ENCODE measurements around the gene TCF7L1.
"Not testable (repeated sequence)": the region's sequence is repeated elsewhere in the genome, so short reads cannot be mapped to it uniquely, and the experiment has no call there.

The TCF7L1 gene

DNA sequence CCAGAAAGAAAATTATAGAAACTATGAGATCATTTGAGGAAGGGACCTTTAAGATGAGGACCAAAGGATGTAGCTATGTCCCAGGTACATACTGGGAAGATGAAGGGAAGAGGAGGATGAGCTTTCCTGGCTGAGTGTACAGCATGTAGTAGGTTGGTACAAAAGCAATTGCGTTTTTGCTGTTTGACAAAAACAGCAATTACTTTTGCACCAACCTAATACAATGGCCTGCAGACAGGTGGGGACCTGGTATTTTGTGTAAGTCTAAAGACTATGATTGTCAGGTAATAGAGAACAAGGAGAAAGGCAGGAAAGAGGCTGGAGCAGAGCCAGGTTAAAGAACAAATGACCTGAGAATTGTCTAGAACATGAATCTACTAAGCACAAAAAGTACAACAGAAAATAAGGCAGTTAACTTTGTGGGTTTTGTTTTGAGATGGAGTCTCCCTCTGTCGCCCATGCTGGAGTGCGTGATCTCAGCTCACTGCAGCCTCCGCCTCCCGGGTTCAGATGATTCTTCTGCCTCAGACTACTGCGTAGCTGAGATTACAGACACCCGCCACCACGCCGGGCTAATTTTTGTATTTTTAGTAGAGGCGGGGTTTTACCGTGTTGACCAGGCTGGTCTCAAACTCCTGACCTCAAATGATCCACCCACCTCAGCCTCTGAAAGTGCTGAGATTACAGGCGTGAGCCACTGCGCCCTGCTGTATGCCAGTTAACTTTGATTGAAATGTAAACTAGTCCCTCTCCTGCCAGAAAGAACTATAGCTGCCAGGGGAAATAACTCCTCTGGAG lies 197.8 kb downstream of the TCF7L1 start:
- H3K4me1 ChIP-seq (ENCODE audit: insufficient read depth, low read length, severe bottlenecking) = peaks cover 12% of the 10 kb centered on the region
- no peaks in the 10 kb centered on the region for H3K9me2 ChIP-seq (ENCODE audit: low read depth, low read length)
- H3K9ac ChIP-seq (ENCODE audit: low read length) = no peak overlapping the region
- peaks cover 15% of the 10 kb centered on the region for H3K79me2 ChIP-seq (ENCODE audit: insufficient read depth, low read length)
- no peaks in the 10 kb centered on the region for H3F3A ChIP-seq (ENCODE audit: insufficient read depth, low read length)
- peaks cover 10% of the 10 kb centered on the region for H3K36me3 ChIP-seq (ENCODE audit: insufficient read depth, low read length)
- H2AFZ ChIP-seq (ENCODE audit: low read length) = no peak overlapping the region
- TF ChIP-seq, protein P1, sequence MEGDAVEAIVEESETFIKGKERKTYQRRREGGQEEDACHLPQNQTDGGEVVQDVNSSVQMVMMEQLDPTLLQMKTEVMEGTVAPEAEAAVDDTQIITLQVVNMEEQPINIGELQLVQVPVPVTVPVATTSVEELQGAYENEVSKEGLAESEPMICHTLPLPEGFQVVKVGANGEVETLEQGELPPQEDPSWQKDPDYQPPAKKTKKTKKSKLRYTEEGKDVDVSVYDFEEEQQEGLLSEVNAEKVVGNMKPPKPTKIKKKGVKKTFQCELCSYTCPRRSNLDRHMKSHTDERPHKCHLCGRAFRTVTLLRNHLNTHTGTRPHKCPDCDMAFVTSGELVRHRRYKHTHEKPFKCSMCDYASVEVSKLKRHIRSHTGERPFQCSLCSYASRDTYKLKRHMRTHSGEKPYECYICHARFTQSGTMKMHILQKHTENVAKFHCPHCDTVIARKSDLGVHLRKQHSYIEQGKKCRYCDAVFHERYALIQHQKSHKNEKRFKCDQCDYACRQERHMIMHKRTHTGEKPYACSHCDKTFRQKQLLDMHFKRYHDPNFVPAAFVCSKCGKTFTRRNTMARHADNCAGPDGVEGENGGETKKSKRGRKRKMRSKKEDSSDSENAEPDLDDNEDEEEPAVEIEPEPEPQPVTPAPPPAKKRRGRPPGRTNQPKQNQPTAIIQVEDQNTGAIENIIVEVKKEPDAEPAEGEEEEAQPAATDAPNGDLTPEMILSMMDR (IDR thresholded peaks at IDR 0.05; ENCODE audit: low read length) = no peak
- no peak for TF ChIP-seq EZH2 (IDR thresholded peaks at IDR 0.05; ENCODE audit: borderline replicate concordance, low read length)
- no peaks in the 10 kb centered on the region for H4K20me1 ChIP-seq (ENCODE audit: insufficient read depth, low read length)
- H3K27me3 ChIP-seq (ENCODE audit: insufficient read depth, low read length) = no peaks in the 10 kb centered on the region
- no peak overlapping the region; the same call in 1 of the 2 replicates for H3K4me2 ChIP-seq (ENCODE audit: low read length)
- H3K4me3 ChIP-seq (ENCODE audit: low read depth, low read length, poor library complexity, severe bottlenecking) = no peak overlapping the region
- H3K9me3 ChIP-seq (ENCODE audit: low read length) = no peaks in the 10 kb centered on the region
- H3K27ac ChIP-seq (ENCODE audit: low read depth, low read length, poor library complexity, severe bottlenecking) = no peak overlapping the region

DNA sequence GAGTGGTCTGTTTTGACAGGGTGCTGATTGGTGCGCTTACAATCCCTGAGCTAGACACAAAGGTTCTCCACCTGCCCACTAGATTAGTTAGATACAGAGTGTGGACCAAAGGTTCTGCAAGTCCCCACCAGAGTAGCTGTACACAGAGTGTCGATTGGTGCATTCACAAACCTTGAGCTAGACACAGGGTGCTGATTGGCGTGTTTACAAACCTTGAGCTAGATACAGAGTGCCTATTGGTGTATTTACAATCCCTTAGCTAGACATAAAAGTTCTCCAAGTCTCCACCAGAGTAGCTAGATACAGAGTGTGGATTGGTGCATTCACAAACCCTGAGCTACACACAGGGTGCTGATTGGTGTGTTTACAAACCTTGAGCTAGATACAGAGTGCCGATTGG lies 200.7 kb downstream of the TCF7L1 start:
- not testable (repeated sequence) for H3K4me1 ChIP-seq (ENCODE audit: insufficient read depth, low read length, severe bottlenecking); H3F3A ChIP-seq (ENCODE audit: insufficient read depth, low read length); H3K79me2 ChIP-seq (ENCODE audit: insufficient read depth, low read length); H3K27ac ChIP-seq (ENCODE audit: low read depth, low read length, poor library complexity, severe bottlenecking); H3K9me2 ChIP-seq (ENCODE audit: low read depth, low read length); H3K36me3 ChIP-seq (ENCODE audit: insufficient read depth, low read length); H3K9ac ChIP-seq (ENCODE audit: low read length); H3K4me3 ChIP-seq (ENCODE audit: low read depth, low read length, poor library complexity, severe bottlenecking); H3K27me3 ChIP-seq (ENCODE audit: insufficient read depth, low read length); H2AFZ ChIP-seq (ENCODE audit: low read length); H3K4me2 ChIP-seq (ENCODE audit: low read length); H3K9me3 ChIP-seq (ENCODE audit: low read length); H4K20me1 ChIP-seq (ENCODE audit: insufficient read depth, low read length)

DNA sequence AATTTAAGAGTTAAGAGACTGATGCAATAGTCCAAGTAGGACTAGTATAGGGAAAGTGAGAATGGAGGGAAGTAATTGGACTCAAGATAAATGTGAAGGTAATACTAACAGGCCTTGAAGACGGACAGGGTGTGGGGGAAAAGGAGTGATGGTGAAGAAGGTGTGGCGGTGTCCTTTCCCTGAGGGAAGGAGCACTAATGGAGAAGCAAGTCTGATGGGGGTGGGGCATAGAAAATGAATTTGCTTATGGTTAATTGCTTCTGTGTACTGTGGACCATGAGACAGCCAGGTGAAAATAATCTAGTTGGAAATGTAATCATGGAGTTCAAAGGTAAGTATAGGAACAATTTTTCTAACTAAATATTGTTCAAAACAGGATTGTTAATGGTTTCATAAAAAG lies 201.7 kb downstream of the TCF7L1 start:
- H4K20me1 ChIP-seq (ENCODE audit: insufficient read depth, low read length) = no peaks in the 10 kb centered on the region
- no peaks in the 10 kb centered on the region for H3K9me3 ChIP-seq (ENCODE audit: low read length)
- H3K4me1 ChIP-seq (ENCODE audit: insufficient read depth, low read length, severe bottlenecking) = no peaks in the 10 kb centered on the region
- no peak overlapping the region for H3K27ac ChIP-seq (ENCODE audit: low read depth, low read length, poor library complexity, severe bottlenecking)
- TF ChIP-seq, protein P1 (IDR thresholded peaks at IDR 0.05; ENCODE audit: low read length) = no peak
- no peak for TF ChIP-seq EZH2 (IDR thresholded peaks at IDR 0.05; ENCODE audit: borderline replicate concordance, low read length)
- H3K9ac ChIP-seq (ENCODE audit: low read length) = no peak overlapping the region
- no peaks in the 10 kb centered on the region for H3K9me2 ChIP-seq (ENCODE audit: low read depth, low read length)
- H3K4me3 ChIP-seq (ENCODE audit: low read depth, low read length, poor library complexity, severe bottlenecking) = no peak overlapping the region
- H3F3A ChIP-seq (ENCODE audit: insufficient read depth, low read length) = no peaks in the 10 kb centered on the region
- H2AFZ ChIP-seq (ENCODE audit: low read length) = no peak overlapping the region
- H3K4me2 ChIP-seq (ENCODE audit: low read length) = no peak overlapping the region
- no peaks in the 10 kb centered on the region for H3K79me2 ChIP-seq (ENCODE audit: insufficient read depth, low read length)
- H3K27me3 ChIP-seq (ENCODE audit: insufficient read depth, low read length) = no peaks in the 10 kb centered on the region
- H3K36me3 ChIP-seq (ENCODE audit: insufficient read depth, low read length) = no peaks in the 10 kb centered on the region

Data from OCI-LY1 (cell line).